Ureter (tissue), 1 donor: ENCODE measurements around the gene COL3A1. TPM values are rescaled to one million over a fixed set of nuclear protein-coding genes. Genes with fewer than 3 reads are reported as not detected.

Experiments
- DNase-seq: peaks from one replicate; pipeline ENCODE4 v3.0.0-alpha.2; 2020; ENCODE audit warnings: low spot score
- total RNA-seq: library from RNA; stranded (reverse); gene quantifications from one replicate; pipeline ENCODE4 v1.2.4, GENCODE V29; 2023
- donor health status: DM: yes; HTN: yes; CAD: no.

COL3A1 gene
- 174 TPM for total RNA-seq

- DNase-seq, result peak; percentile 54
Measured at GRCh38 chr2:188974164-188974563, at the start of gene COL3A1. TSS of gene COL3A1 (plus strand) at chr2:188974373. CDS start at chr2:188974490, 117 bp downstream.

GRCh38 chr2:188928643-188929042 lies 45.5 kb upstream of the COL3A1 start:
- DNase-seq, result no peak

GRCh38 chr2:188931361-188931760 lies 42.8 kb upstream of the COL3A1 start:
- no peak for DNase-seq

- no peak for DNase-seq
Measured at GRCh38 chr2:188937228-188938220, 36.6 kb upstream of the COL3A1 start.

- DNase-seq, result no peak
Measured at GRCh38 chr2:188940171-188940570, 34.0 kb upstream of the COL3A1 start.

GRCh38 chr2:188944442-188944841 lies 29.7 kb upstream of the COL3A1 start:
- DNase-seq, result no peak

- DNase-seq, result no peak
Measured at GRCh38 chr2:188949046-188949818, 24.9 kb upstream of the COL3A1 start.

- DNase-seq, result no peak
Measured at GRCh38 chr2:188952901-188953300, 21.3 kb upstream of the COL3A1 start.

GRCh38 chr2:188956290-188956689 lies 17.9 kb upstream of the COL3A1 start:
- no peak for DNase-seq

- no peak for DNase-seq
Measured at GRCh38 chr2:188956961-188957360, 17.2 kb upstream of the COL3A1 start.

GRCh38 chr2:188957646-188958045 lies 16.5 kb upstream of the COL3A1 start:
- no peak for DNase-seq

GRCh38 chr2:188963741-188964140 lies 10.4 kb upstream of the COL3A1 start:
- DNase-seq, result no peak

- no peak for DNase-seq
Measured at GRCh38 chr2:188964976-188965546, 9.1 kb upstream of the COL3A1 start.

- no peak for DNase-seq
Measured at GRCh38 chr2:188965563-188965962, 8.6 kb upstream of the COL3A1 start.

- no peak for DNase-seq
Measured at GRCh38 chr2:188966079-188966571, 8.0 kb upstream of the COL3A1 start.

- no peak for DNase-seq
Measured at GRCh38 chr2:188966728-188967440, 7.3 kb upstream of the COL3A1 start.

- no peak for DNase-seq
Measured at GRCh38 chr2:188969236-188969635, 4.9 kb upstream of the COL3A1 start.

GRCh38 chr2:188969651-188970050 lies 4.5 kb upstream of the COL3A1 start:
- DNase-seq, result no peak

- no peak for DNase-seq
Measured at GRCh38 chr2:188970211-188970610, 4.0 kb upstream of the COL3A1 start.

GRCh38 chr2:188971432-188971861 lies 2.7 kb upstream of the COL3A1 start:
- DNase-seq, result no peak

GRCh38 chr2:188973641-188974040 lies 532 bp upstream of the COL3A1 start:
- no peak for DNase-seq
